WTC11 (cell line): ENCODE measurements around the gene PLPP1. TPM values are rescaled to one million over a fixed set of nuclear protein-coding genes. Genes with fewer than 3 reads are reported as not detected.

Source experiments
- ATAC-seq: fragments of 200-7000 bp; cut with Tn5 transposase; 2 replicates; pipeline ENCODE4 v1.10.0; 2021; ENCODE audit warnings: mild to moderate bottlenecking, moderate library complexity
- CTCF ChIA-PET: fragments of 300-600 bp; sonication (Branson Sonifier 250); formaldehyde crosslinking; loops from one replicate; lab custom pipeline; 2021; ENCODE audit warnings: antibody characterized with exemption; lab: Charles Lee
- POLR2A ChIA-PET: fragments of 350-600 bp; sonication (Branson Sonifier 250); formaldehyde crosslinking; loops from one replicate; lab custom pipeline; 2021; ENCODE audit warnings: antibody characterized with exemption; lab: Charles Lee
- DNase-seq: peaks from one replicate; pipeline ENCODE4 v3.0.0; 2021; ENCODE audit warnings: low spot score
- H3K27ac Mint-ChIP-seq: 2 replicates; pipeline ENCODE4 v1.8.0; 2021; ENCODE audit warnings: mixed read lengths
- H3K27me3 Mint-ChIP-seq: 2 replicates; pipeline ENCODE4 v1.8.0; 2021; ENCODE audit warnings: low read depth, mild to moderate bottlenecking, moderate library complexity, mixed read lengths
- H3K36me3 Mint-ChIP-seq: 2 replicates; pipeline ENCODE4 v1.8.0; 2021; ENCODE audit warnings: mixed read lengths
- H3K4me1 Mint-ChIP-seq: 2 replicates; pipeline ENCODE4 v1.8.0; 2022; ENCODE audit warnings: mixed read lengths
- H3K4me3 Mint-ChIP-seq: 2 replicates; pipeline ENCODE4 v1.8.0; 2021; ENCODE audit warnings: mild to moderate bottlenecking, moderate library complexity, mixed read lengths
- H3K9me3 Mint-ChIP-seq: 2 replicates; pipeline ENCODE4 v1.8.0; 2021; ENCODE audit warnings: mixed read lengths
- AR ChIP-seq: fragments of 250-450 bp; sonication (Bioruptor Pico); IDR thresholded peaks from 2 replicates; pipeline ENCODE4 v1.9.0; 2021; ENCODE audit warnings: mild to moderate bottlenecking
- ATF1 ChIP-seq: sonication (generic); formaldehyde crosslinking; IDR thresholded peaks from 2 replicates; pipeline ENCODE4 v1.8.1; 2023; ENCODE audit warnings: mild to moderate bottlenecking, moderate library complexity, missing genetic modification reagents
- ATF2 ChIP-seq: sonication (generic); formaldehyde crosslinking; IDR thresholded peaks from 2 replicates; pipeline ENCODE4 v1.8.1; 2022; ENCODE audit warnings: low read depth, missing genetic modification reagents, borderline replicate concordance
- ATF6 ChIP-seq: sonication (generic); formaldehyde crosslinking; IDR thresholded peaks from 2 replicates; pipeline ENCODE4 v1.8.1; 2023; ENCODE audit warnings: mild to moderate bottlenecking, missing genetic modification reagents
- CREM ChIP-seq: sonication (generic); formaldehyde crosslinking; IDR thresholded peaks from 2 replicates; pipeline ENCODE4 v1.8.1; 2022; ENCODE audit warnings: mild to moderate bottlenecking, missing genetic modification reagents, moderate library complexity
- FOXK1 ChIP-seq: sonication (generic); formaldehyde crosslinking; IDR thresholded peaks from 2 replicates; pipeline ENCODE4 v1.8.0; 2022; ENCODE audit warnings: mild to moderate bottlenecking, moderate library complexity, missing genetic modification reagents
- HMGA2 ChIP-seq: fragments of 250-450 bp; sonication (Bioruptor Pico); IDR thresholded peaks from 2 replicates; pipeline ENCODE4 v1.4.0; 2021; ENCODE audit warnings: mild to moderate bottlenecking, moderate library complexity
- HMGXB4 ChIP-seq: sonication (generic); formaldehyde crosslinking; IDR thresholded peaks from 2 replicates; pipeline ENCODE4 v1.8.1; 2023; ENCODE audit warnings: mild to moderate bottlenecking, moderate library complexity, missing genetic modification reagents
- IRF2 ChIP-seq: sonication (generic); formaldehyde crosslinking; IDR thresholded peaks from 2 replicates; pipeline ENCODE4 v1.8.0; 2022; ENCODE audit warnings: low read depth, missing genetic modification reagents, borderline replicate concordance
- MXD4 ChIP-seq: fragments of 250-450 bp; sonication (Bioruptor Pico); IDR thresholded peaks from 2 replicates; pipeline ENCODE4 v1.8.0; 2021; ENCODE audit warnings: mild to moderate bottlenecking, moderate library complexity, borderline replicate concordance
- NFYB ChIP-seq: sonication (generic); formaldehyde crosslinking; conservative IDR thresholded peaks from 2 replicates; pipeline ENCODE4 v1.8.0; 2022; ENCODE audit warnings: low read depth, missing genetic modification reagents
- NR2C2 ChIP-seq: sonication (generic); formaldehyde crosslinking; IDR thresholded peaks from 2 replicates; pipeline ENCODE4 v1.8.0; 2022; ENCODE audit warnings: mild to moderate bottlenecking, missing genetic modification reagents
- PRRX2 ChIP-seq: fragments of 250-450 bp; sonication (Bioruptor Pico); IDR thresholded peaks from 2 replicates; pipeline ENCODE4 v1.8.0; 2021; ENCODE audit warnings: mild to moderate bottlenecking
- RELA ChIP-seq: sonication (generic); formaldehyde crosslinking; IDR thresholded peaks from 2 replicates; pipeline ENCODE4 v1.8.1; 2022; ENCODE audit warnings: missing genetic modification reagents, mild to moderate bottlenecking, borderline replicate concordance
- SMAD3 ChIP-seq: sonication (generic); formaldehyde crosslinking; IDR thresholded peaks from 2 replicates; pipeline ENCODE4 v1.8.0; 2022; ENCODE audit warnings: missing genetic modification reagents, mild to moderate bottlenecking, borderline replicate concordance
- TEAD4 ChIP-seq: sonication (generic); formaldehyde crosslinking; IDR thresholded peaks from 2 replicates; pipeline ENCODE4 v1.8.0; 2022; ENCODE audit warnings: mild to moderate bottlenecking, missing genetic modification reagents
- TP53 ChIP-seq: sonication (generic); formaldehyde crosslinking; IDR thresholded peaks from 2 replicates; pipeline ENCODE4 v1.8.1; 2023; ENCODE audit warnings: mild to moderate bottlenecking, missing genetic modification reagents
- ZNF138 ChIP-seq: sonication (generic); formaldehyde crosslinking; conservative IDR thresholded peaks from 2 replicates; pipeline ENCODE4 v1.8.1; 2022; ENCODE audit warnings: mild to moderate bottlenecking, moderate library complexity, missing genetic modification reagents
- ZNF263 ChIP-seq: sonication (generic); formaldehyde crosslinking; IDR thresholded peaks from 2 replicates; pipeline ENCODE4 v1.8.1; 2022; ENCODE audit warnings: low read depth, mild to moderate bottlenecking, moderate library complexity, missing genetic modification reagents
- total RNA-seq: library from RNA; stranded (reverse); gene quantifications from 3 replicates; pipeline ENCODE4 v1.2.3, GENCODE V29; 2021
- TF ChIP-seq, protein P1 (sequence below): fragments of 250-450 bp; sonication (Bioruptor Pico); IDR thresholded peaks from 2 replicates; pipeline ENCODE4 v1.8.0; 2021; ENCODE audit warnings: mild to moderate bottlenecking
- TF ChIP-seq, protein P2 (sequence below): sonication (generic); formaldehyde crosslinking; IDR thresholded peaks from 2 replicates; pipeline ENCODE4 v1.8.0; 2022; ENCODE audit warnings: mild to moderate bottlenecking, missing genetic modification reagents

Gene PLPP1
- total RNA-seq, 1 experiment from 2014 or later = 43.2 TPM

DNA sequence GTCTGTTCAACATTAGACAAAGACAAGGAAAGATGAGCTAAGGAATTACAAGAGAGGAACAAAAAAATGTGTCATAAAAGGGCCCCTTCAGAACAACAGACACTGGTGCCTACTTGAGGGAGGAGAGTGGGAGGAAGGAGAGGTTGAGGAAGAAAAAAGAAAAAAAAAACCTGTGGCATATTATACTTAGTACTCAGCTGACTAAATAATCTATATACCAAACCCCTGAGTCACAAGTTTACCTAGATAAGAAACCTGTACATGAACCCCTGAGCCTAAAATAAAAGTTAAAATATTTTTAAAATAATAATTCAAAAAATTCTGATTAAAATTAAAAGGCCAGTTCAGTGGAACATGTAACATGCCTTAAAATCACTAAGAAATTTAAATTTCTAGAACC, 119.7 kb downstream of the PLPP1 start:
- POLR2A ChIA-PET = no interaction called here
- H3K4me3 Mint-ChIP-seq = no peak overlapping the region
- H3K27ac Mint-ChIP-seq = no peak overlapping the region
- no peak for TF ChIP-seq MXD4 (CRISPR knock-in tag)
- no peak for TF ChIP-seq NR2C2
- TF ChIP-seq HMGA2 (CRISPR knock-in tag) = no peak
- TF ChIP-seq ATF1 (CRISPR knock-in tag) = no peak
- TF ChIP-seq, protein P1, sequence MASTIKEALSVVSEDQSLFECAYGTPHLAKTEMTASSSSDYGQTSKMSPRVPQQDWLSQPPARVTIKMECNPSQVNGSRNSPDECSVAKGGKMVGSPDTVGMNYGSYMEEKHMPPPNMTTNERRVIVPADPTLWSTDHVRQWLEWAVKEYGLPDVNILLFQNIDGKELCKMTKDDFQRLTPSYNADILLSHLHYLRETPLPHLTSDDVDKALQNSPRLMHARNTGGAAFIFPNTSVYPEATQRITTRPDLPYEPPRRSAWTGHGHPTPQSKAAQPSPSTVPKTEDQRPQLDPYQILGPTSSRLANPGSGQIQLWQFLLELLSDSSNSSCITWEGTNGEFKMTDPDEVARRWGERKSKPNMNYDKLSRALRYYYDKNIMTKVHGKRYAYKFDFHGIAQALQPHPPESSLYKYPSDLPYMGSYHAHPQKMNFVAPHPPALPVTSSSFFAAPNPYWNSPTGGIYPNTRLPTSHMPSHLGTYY = no peak
- no peak for TF ChIP-seq RELA (CRISPR knock-in tag)
- TF ChIP-seq FOXK1 (CRISPR knock-in tag) = no peak
- no peak for TF ChIP-seq TP53 (CRISPR knock-in tag)
- TF ChIP-seq PRRX2 (CRISPR knock-in tag) = no peak
- TF ChIP-seq SMAD3 (CRISPR knock-in tag) = no peak
- no peak for TF ChIP-seq AR
- no peak for TF ChIP-seq ATF2
- TF ChIP-seq NFYB (CRISPR knock-in tag) = no peak
- TF ChIP-seq, protein P2, sequence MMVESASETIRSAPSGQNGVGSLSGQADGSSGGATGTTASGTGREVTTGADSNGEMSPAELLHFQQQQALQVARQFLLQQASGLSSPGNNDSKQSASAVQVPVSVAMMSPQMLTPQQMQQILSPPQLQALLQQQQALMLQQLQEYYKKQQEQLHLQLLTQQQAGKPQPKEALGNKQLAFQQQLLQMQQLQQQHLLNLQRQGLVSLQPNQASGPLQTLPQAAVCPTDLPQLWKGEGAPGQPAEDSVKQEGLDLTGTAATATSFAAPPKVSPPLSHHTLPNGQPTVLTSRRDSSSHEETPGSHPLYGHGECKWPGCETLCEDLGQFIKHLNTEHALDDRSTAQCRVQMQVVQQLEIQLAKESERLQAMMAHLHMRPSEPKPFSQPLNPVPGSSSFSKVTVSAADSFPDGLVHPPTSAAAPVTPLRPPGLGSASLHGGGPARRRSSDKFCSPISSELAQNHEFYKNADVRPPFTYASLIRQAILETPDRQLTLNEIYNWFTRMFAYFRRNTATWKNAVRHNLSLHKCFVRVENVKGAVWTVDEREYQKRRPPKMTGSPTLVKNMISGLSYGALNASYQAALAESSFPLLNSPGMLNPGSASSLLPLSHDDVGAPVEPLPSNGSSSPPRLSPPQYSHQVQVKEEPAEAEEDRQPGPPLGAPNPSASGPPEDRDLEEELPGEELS = no peak
- H3K9me3 Mint-ChIP-seq = no peaks in the 10 kb centered on the region
- H3K4me1 Mint-ChIP-seq = peaks cover 6% of the 10 kb centered on the region
- DNase-seq (no peak), ATAC-seq (no peak)
- H3K36me3 Mint-ChIP-seq = peaks cover 33% of the 10 kb centered on the region
- CTCF ChIA-PET = no interaction called here
- no peaks in the 10 kb centered on the region for H3K27me3 Mint-ChIP-seq

DNA sequence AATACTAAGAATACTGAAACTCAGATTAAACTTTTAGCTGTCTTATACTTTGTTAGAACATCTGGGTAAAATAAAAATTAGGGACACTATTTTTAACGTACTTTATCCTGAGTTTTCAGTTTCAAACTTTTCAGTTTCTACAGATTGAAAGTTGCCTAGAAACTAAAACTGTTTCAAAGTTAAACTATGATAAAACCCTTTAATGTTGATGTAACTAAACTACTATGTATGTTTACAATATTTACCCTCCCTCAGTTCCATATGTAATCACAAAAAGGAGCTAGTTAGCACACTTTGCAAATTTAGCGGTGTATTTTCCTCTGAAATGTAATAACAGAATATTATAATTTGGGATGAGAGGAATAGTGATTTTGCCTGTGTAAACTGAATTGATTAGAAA, 121.1 kb downstream of the PLPP1 start:
- Mint-ChIP-seq H3K9me3 (peaks cover 4% of the 10 kb centered on the region; the same call in 1 of the 2 replicates), H3K4me3 (no peak overlapping the region), H3K27ac (no peak overlapping the region), H3K36me3 (peaks cover 38% of the 10 kb centered on the region), H3K4me1 (no peaks in the 10 kb centered on the region), H3K27me3 (no peaks in the 10 kb centered on the region)
- no peak for DNase-seq
- ChIA-PET CTCF (no interaction called here), POLR2A (interaction anchor here (0.6 kb wide), 2 partner anchors 1186 to 1556 kb away, joined by 8 to 10 read pairs; no protein-coding TSS in a partner anchor)
- no peak for ATAC-seq
- TF ChIP-seq CREM (CRISPR knock-in tag) = no peak
- TF ChIP-seq ATF6 (CRISPR knock-in tag) = no peak
- no peak for TF ChIP-seq PRRX2 (CRISPR knock-in tag)
- no peak for TF ChIP-seq ZNF263 (CRISPR knock-in tag)
- TF ChIP-seq TP53 (CRISPR knock-in tag) = no peak
- no peak for TF ChIP-seq HMGXB4 (CRISPR knock-in tag)
- no peak for TF ChIP-seq ZNF138 (CRISPR knock-in tag)
- no peak for TF ChIP-seq ATF1 (CRISPR knock-in tag)
- no peak for TF ChIP-seq TEAD4
- TF ChIP-seq IRF2 = no peak
